ENCODE results near the gene ZMYND11. TPM values are rescaled to one million over a fixed set of nuclear protein-coding genes. Genes with fewer than 3 reads are reported as not detected.

The ZMYND11 gene
- total and polyA plus RNA-seq, 2 of the 8 experiments (the other 6 are each of a cell fraction or from before 2014, with no cell fraction given): 7.5 to 26.6 TPM

DNA sequence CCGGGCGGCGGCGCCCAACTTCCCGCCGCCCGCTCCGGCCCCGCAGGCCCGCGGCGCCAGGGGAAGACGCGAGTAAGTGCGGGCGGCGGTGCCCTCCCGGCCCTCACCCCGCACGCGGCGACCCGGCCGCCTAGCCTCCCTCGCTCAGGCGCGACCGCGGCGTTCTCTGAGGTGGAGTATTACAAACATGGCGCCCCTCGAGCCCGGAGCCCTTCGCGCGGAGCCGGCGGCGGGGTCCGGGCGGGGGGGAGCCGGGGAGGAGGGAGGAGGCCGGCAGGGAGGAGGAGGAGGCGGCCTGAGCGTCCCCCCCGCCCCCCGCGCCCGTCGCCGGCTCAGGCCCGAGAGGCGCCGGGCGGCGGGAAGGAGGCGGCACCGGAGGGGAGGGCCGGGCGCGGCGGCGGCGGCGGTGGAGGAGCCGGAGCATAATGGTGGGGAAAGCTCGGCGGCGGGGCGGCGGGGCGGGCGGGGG lies at the start of gene ZMYND11 (continued):
- TF ChIP-seq SIX5 (IDR thresholded peaks at IDR 0.05; ENCODE audit: low read depth, low read length) (no peak), POLR2A (IDR thresholded peaks at IDR 0.05; ENCODE audit: control extremely low read depth in 1 of 2, low read depth in 2 of 2, low read length in 2 of 2) (peak in 1 of 2 experiments; percentile 23; a peak in 2 of 3 replicates), POLR2AphosphoS5 (IDR thresholded peaks at IDR 0.05; ENCODE audit: low read depth, low read length) (peak; percentile 27; the same call in 1 of the 2 replicates), PHF8 (conservative IDR thresholded peaks at IDR 0.05; ENCODE audit: low read depth, low read length) (peak; percentile 73)
